Frontal cortex (tissue), 4 donors: ENCODE results near the gene FSIP1. TPM values are rescaled to one million over a fixed set of nuclear protein-coding genes. Genes with fewer than 3 reads are reported as not detected.

Experiments
- DNase-seq, 2 donors: peaks; one replicate each; pipeline ENCODE4 v3.0.0; 2012; ENCODE audit warnings: low spot score in 2 of 2
- FAIRE-seq: peaks from 2 replicates; lab custom pipeline; 2012; peaks lifted over from hg19 to GRCh38; lab: Jason Lieb, UNC
- total RNA-seq: library from RNA; depleted of rRNA; stranded (reverse); fragments of >200 nt; gene quantifications from one replicate; pipeline ENCODE4 v1.2.3, GENCODE V29; 2014
- donor health status: control.
- donor health status: control.
- donor health status: control.

FSIP1 gene
- total RNA-seq, 1 donor from 2014 or later = 17.5 TPM

- no peak for FAIRE-seq
These were observed 86.8 kb downstream of the FSIP1 start for GRCh38 chr15:39695793-39696192.

GRCh38 chr15:39692356-39693327 lies 90.0 kb downstream of the FSIP1 start:
- no peak for DNase-seq

More at GRCh38 chr15:39695793-39696192, 86.8 kb downstream of the FSIP1 start:
- no peak for DNase-seq

GRCh38 chr15:39690881-39691634 lies 91.6 kb downstream of the FSIP1 start:
- no peak for DNase-seq
- FAIRE-seq = no peak

More at GRCh38 chr15:39692356-39693327, 90.0 kb downstream of the FSIP1 start:
- FAIRE-seq = no peak

GRCh38 chr15:39687965-39688364 lies 94.7 kb downstream of the FSIP1 start:
- FAIRE-seq (no peak), DNase-seq (no peak)

- peak in 1 of 2 donors; percentile 26 for DNase-seq
- peak; percentile 76 for FAIRE-seq
These were observed 96.5 kb downstream of the FSIP1 start for GRCh38 chr15:39685999-39686613.

- DNase-seq (no peak), FAIRE-seq (no peak)
These were observed 97.3 kb downstream of the FSIP1 start for GRCh38 chr15:39685367-39685766.

- FAIRE-seq = no peak
These were observed 98.4 kb downstream of the FSIP1 start for GRCh38 chr15:39684233-39684632.

GRCh38 chr15:39682366-39682765 lies 100.3 kb downstream of the FSIP1 start:
- no peak for FAIRE-seq
- DNase-seq = no peak

More at GRCh38 chr15:39684233-39684632, 98.4 kb downstream of the FSIP1 start:
- DNase-seq = no peak

- FAIRE-seq = no peak
- no peak for DNase-seq
These were observed 101.8 kb downstream of the FSIP1 start for GRCh38 chr15:39680868-39681267.

- no peak for DNase-seq
- no peak for FAIRE-seq
These were observed 110.0 kb downstream of the FSIP1 start for GRCh38 chr15:39672666-39673065.

GRCh38 chr15:39672184-39672583 lies 110.5 kb downstream of the FSIP1 start:
- DNase-seq (no peak), FAIRE-seq (no peak)

GRCh38 chr15:39670687-39671086 lies 112.0 kb downstream of the FSIP1 start:
- DNase-seq = no peak
- no peak for FAIRE-seq

- DNase-seq (no peak), FAIRE-seq (no peak)
These were observed 113.0 kb downstream of the FSIP1 start for GRCh38 chr15:39669661-39670060.

- no peak for FAIRE-seq
- DNase-seq = no peak
These were observed 113.4 kb downstream of the FSIP1 start for GRCh38 chr15:39669241-39669640.

GRCh38 chr15:39668457-39668856 lies 114.2 kb downstream of the FSIP1 start:
- no peak for DNase-seq
- FAIRE-seq = no peak

GRCh38 chr15:39667382-39668127 lies 115.1 kb downstream of the FSIP1 start:
- FAIRE-seq (no peak), DNase-seq (no peak)

- FAIRE-seq (no peak), DNase-seq (no peak)
These were observed 116.0 kb downstream of the FSIP1 start for GRCh38 chr15:39666677-39667076.

GRCh38 chr15:39665629-39666250 lies 116.9 kb downstream of the FSIP1 start:
- no peak for FAIRE-seq
- DNase-seq = no peak

- no peak for DNase-seq
- FAIRE-seq = no peak
These were observed 118.9 kb downstream of the FSIP1 start for GRCh38 chr15:39663704-39664250.
